GM23248 (cell line): ENCODE measurements around the gene SP110. TPM values are rescaled to one million over a fixed set of nuclear protein-coding genes. Genes with fewer than 3 reads are reported as not detected.

Experiments used
- DNase-seq: peaks from one replicate; pipeline ENCODE4 v3.0.0-alpha.2; 2015
- H2AFZ ChIP-seq: fragments of 200-600 bp; sonication (generic); 2 replicates; pipeline ENCODE4 v1.6.1; 2016; ENCODE audit warnings: antibody characterized with exemption
- H3F3A ChIP-seq: fragments of 200-600 bp; sonication (generic); 2 replicates; pipeline ENCODE4 v1.6.1; 2016; ENCODE audit warnings: mild to moderate bottlenecking, antibody characterized with exemption, mixed run types; ENCODE audit not compliant: insufficient read depth
- H3K27ac ChIP-seq: fragments of 200-600 bp; sonication (generic); 2 replicates; pipeline ENCODE4 v1.5.1; 2016; ENCODE audit warnings: mild to moderate bottlenecking
- H3K27me3 ChIP-seq: fragments of 200-600 bp; sonication (generic); replicated peaks from 2 replicates; pipeline ENCODE4 v1.6.1; 2016; ENCODE audit warnings: mild to moderate bottlenecking; ENCODE audit not compliant: insufficient read depth
- H3K36me3 ChIP-seq: fragments of 200-600 bp; sonication (generic); 2 replicates; pipeline ENCODE4 v1.6.1; 2016; ENCODE audit warnings: low read depth, mild to moderate bottlenecking
- H3K4me1 ChIP-seq: fragments of 200-600 bp; sonication (generic); 2 replicates; pipeline ENCODE4 v1.6.1; 2016; ENCODE audit warnings: mild to moderate bottlenecking; ENCODE audit not compliant: insufficient read depth
- H3K4me2 ChIP-seq: fragments of 200-600 bp; sonication (generic); one replicate; pipeline ENCODE4 v1.6.1; 2016; ENCODE audit warnings: mild to moderate bottlenecking; ENCODE audit not compliant: unreplicated experiment
- H3K4me3 ChIP-seq: fragments of 200-600 bp; sonication (generic); 2 replicates; pipeline ENCODE4 v1.5.1; 2016; ENCODE audit warnings: mild to moderate bottlenecking
- H3K79me2 ChIP-seq: fragments of 200-600 bp; sonication (generic); 2 replicates; pipeline ENCODE4 v1.6.1; 2016; ENCODE audit warnings: mild to moderate bottlenecking; ENCODE audit not compliant: insufficient read depth
- H3K9ac ChIP-seq: fragments of 200-600 bp; sonication (generic); 2 replicates; pipeline ENCODE4 v1.6.1; 2016; ENCODE audit warnings: mild to moderate bottlenecking
- H3K9me2 ChIP-seq: fragments of 200-600 bp; sonication (generic); 2 replicates; pipeline ENCODE4 v1.6.1; 2016; ENCODE audit warnings: mixed run types, mild to moderate bottlenecking, moderate library complexity; ENCODE audit not compliant: insufficient read depth
- H3K9me3 ChIP-seq: fragments of 200-600 bp; sonication (generic); one replicate; pipeline ENCODE4 v1.6.1; 2017; ENCODE audit warnings: low read depth
- H4K20me1 ChIP-seq: fragments of 200-600 bp; sonication (generic); 2 replicates; pipeline ENCODE4 v1.6.0; 2016; ENCODE audit not compliant: insufficient read depth
- EZH2 ChIP-seq: fragments of 200-600 bp; sonication (generic); IDR thresholded peaks from 2 replicates; pipeline ENCODE4 v1.6.1; 2018; ENCODE audit warnings: antibody characterized with exemption, mild to moderate bottlenecking; ENCODE audit not compliant: insufficient read depth, poor library complexity, severe bottlenecking
- EZH2phosphoT487 ChIP-seq: fragments of 200-600 bp; sonication (generic); IDR thresholded peaks from 2 replicates; pipeline ENCODE4 v1.6.1; 2018; ENCODE audit warnings: antibody characterized with exemption, moderate library complexity, mild to moderate bottlenecking, low read depth; ENCODE audit not compliant: insufficient read depth
- WGBS, 2 experiments: methylation state at CpG; one replicate each; pipeline ENCODE4 v1.1.6; 2015 to 2017; ENCODE audit warnings: low lambda C conversion rate in 2 of 2, low coverage in 1 of 2; ENCODE audit errors: missing lambda C conversion rate in 2 of 2; 5-methylcytosine and 5-hydroxymethylcytosine counted together
- in situ Hi-C: fragments of 300-500 bp; cut with MboI; formaldehyde crosslinking; loops from 2 replicates; pipeline ENCODE4 v1.15.0; 2020
- polyA plus RNA-seq: library from polyadenylated mRNA; unstranded; fragments of >200 nt; fragmentation: Nextera tagmentation; extraction: Ambion mirVana; gene quantifications from 2 replicates; pipeline ENCODE4 v1.2.1, GENCODE V29; 2016
- total RNA-seq: library from RNA; depleted of rRNA; stranded (reverse); fragments of >200 nt; shearing (Covaris generic); gene quantifications from 2 replicates; pipeline ENCODE4 v1.2.3, GENCODE V29; 2014

SP110 gene
- total and polyA plus RNA-seq, 2 experiments from 2014 or later, result 13.4 to 24.3 TPM

DNA sequence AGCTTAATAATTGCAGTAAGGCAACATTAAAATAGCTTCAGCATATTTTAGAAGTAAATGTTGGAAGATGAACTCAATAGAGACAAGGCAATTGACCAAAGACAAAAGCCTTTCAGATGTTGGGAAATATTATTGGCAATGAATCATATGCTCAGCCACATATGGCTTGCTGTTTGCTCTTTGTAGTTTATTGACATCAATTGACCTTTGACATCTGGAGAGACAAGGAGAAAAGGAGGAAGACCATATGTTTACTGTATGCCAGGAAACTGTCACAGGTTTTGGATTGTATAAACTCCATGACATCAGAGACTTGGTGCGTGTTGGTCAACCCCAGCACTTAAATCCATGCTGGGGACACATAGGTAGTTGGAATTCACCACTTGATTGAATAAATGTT is 90.4 kb downstream of the SP110 start:
- peak overlapping the region; percentile 76 for H3K4me2 ChIP-seq

GRCh38 chr2:230128623-230129342 is 91.0 kb downstream of the SP110 start:
- TF ChIP-seq EZH2, result no peak
- no peak for TF ChIP-seq EZH2phosphoT487
- in situ Hi-C loops, result no loop called here
- Histone ChIP-seq H3K9ac (no peak overlapping the region), H3K27me3 (no peaks in the 10 kb centered on the region), H4K20me1 (no peaks in the 10 kb centered on the region), H3K4me2 (peak overlapping the region; percentile 76), H2AFZ (peak overlapping the region; percentile 69), H3K9me2 (no peaks in the 10 kb centered on the region), H3K4me3 (peak overlapping the region; percentile 47), H3K9me3 (no peaks in the 10 kb centered on the region), H3K4me1 (0 out of 2 replicates have a peak, but pooled peaks cover 10% of the 10 kb centered on the region), H3K36me3 (no peaks in the 10 kb centered on the region), H3F3A (peaks cover 10% of the 10 kb centered on the region; the same call in 1 of the 2 replicates), H3K27ac (no peak overlapping the region), H3K79me2 (no peaks in the 10 kb centered on the region)
- peak; percentile 62 for DNase-seq
- 6 to 7% methylated on average over 7 of the region's 7 CpGs for WGBS, 2 experiments

More for the DNA sequence above, 90.4 kb downstream of the SP110 start:
- in situ Hi-C loops, result no loop called here
- peak; percentile 5 for DNase-seq
- no peaks in the 10 kb centered on the region for H3K36me3 ChIP-seq
- no peaks in the 10 kb centered on the region for H3K79me2 ChIP-seq
- H2AFZ ChIP-seq, result peak overlapping the region; percentile 69
- no peaks in the 10 kb centered on the region for H4K20me1 ChIP-seq
- peak overlapping the region; percentile 47 for H3K4me3 ChIP-seq
- no peaks in the 10 kb centered on the region for H3K9me3 ChIP-seq
- no peak overlapping the region for H3K9ac ChIP-seq
- H3F3A ChIP-seq, result peaks cover 16% of the 10 kb centered on the region; the same call in 1 of the 2 replicates
- no peak overlapping the region for H3K27ac ChIP-seq
- TF ChIP-seq EZH2phosphoT487 (no peak), EZH2 (no peak)
- WGBS, 2 experiments, result 18 to 25% methylated on average over 1 of the region's 1 CpG
- H3K27me3 ChIP-seq, result no peaks in the 10 kb centered on the region
- H3K9me2 ChIP-seq, result no peaks in the 10 kb centered on the region
- H3K4me1 ChIP-seq, result 0 out of 2 replicates have a peak, but pooled peaks cover 10% of the 10 kb centered on the region

GRCh38 chr2:230127195-230127594 is 92.6 kb downstream of the SP110 start:
- Histone ChIP-seq H3K9me2 (no peaks in the 10 kb centered on the region), H3K27ac (no peak overlapping the region), H3F3A (peaks cover 10% of the 10 kb centered on the region; the same call in 1 of the 2 replicates), H3K36me3 (no peaks in the 10 kb centered on the region), H3K4me1 (0 out of 2 replicates have a peak, but pooled peaks cover 10% of the 10 kb centered on the region), H2AFZ (no peak overlapping the region), H3K27me3 (no peaks in the 10 kb centered on the region), H3K9ac (no peak overlapping the region), H3K79me2 (no peaks in the 10 kb centered on the region), H4K20me1 (no peaks in the 10 kb centered on the region), H3K4me2 (no peak overlapping the region), H3K4me3 (no peak overlapping the region), H3K9me3 (no peaks in the 10 kb centered on the region)
- TF ChIP-seq EZH2, result no peak
- no peak for TF ChIP-seq EZH2phosphoT487
- no peak for DNase-seq
- in situ Hi-C loops, result no loop called here
- 50 to 68% methylated on average over 1 of the region's 1 CpG for WGBS, 2 experiments

DNA sequence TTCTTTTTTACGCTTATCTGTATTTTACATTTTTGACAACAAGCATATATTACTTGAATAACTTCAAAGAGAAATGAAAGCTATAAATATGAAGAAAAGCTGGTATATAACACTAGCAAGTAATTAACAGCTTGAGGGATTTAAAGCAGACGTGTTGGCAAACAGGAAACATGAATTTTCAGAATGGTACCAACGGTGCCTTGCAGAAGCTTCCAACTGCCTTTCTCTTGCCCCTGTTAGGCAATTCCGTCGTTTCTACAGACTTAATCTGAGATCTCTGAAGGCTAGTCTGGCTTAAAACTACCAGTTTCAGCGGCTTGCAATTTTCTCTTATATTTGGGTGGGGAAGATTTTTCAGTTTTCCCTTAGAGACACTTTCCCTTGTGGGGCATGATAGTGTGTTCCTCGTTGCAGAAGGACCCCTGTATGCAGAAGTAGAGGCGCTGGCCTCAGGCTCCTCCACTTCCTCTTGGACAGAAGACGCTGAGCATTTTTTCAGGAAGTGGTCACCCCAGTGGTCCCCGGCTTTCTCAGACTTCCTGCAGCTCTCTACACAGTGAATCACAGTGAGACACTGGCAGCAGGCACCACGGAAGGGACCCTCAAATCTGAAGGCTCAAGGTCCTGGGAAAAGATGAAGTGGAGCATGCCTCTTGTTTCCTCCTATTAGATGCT is 94.9 kb downstream of the SP110 start:
- H3K9me3 ChIP-seq, result no peaks in the 10 kb centered on the region
- H3K27me3 ChIP-seq, result no peaks in the 10 kb centered on the region
- peaks cover 10% of the 10 kb centered on the region; the same call in 1 of the 2 replicates for H3F3A ChIP-seq
- in situ Hi-C loops, result no loop called here
- no peaks in the 10 kb centered on the region for H3K9me2 ChIP-seq
- TF ChIP-seq EZH2phosphoT487 (no peak), EZH2 (no peak)
- H3K9ac ChIP-seq, result no peak overlapping the region
- no peaks in the 10 kb centered on the region for H4K20me1 ChIP-seq
- no peak overlapping the region for H2AFZ ChIP-seq
- no peak for DNase-seq
- WGBS, 2 experiments, result 59 to 60% methylated on average over 11 of the region's 11 CpGs
- H3K79me2 ChIP-seq, result no peaks in the 10 kb centered on the region
- H3K27ac ChIP-seq, result no peak overlapping the region
- no peak overlapping the region for H3K4me3 ChIP-seq
- H3K4me2 ChIP-seq, result no peak overlapping the region
- no peaks in the 10 kb centered on the region for H3K36me3 ChIP-seq
- 0 out of 2 replicates have a peak, but pooled peaks cover 10% of the 10 kb centered on the region for H3K4me1 ChIP-seq
